HepG2 (cell line): Measurements from ENCODE around the gene RSKR. TPM values are rescaled to one million over a fixed set of nuclear protein-coding genes. Genes with fewer than 3 reads are reported as not detected.

Source experiments
- ARHGAP35 ChIP-seq: sonication (generic); formaldehyde crosslinking; IDR thresholded peaks from 2 replicates; pipeline ENCODE4 v1.9.0; 2022; ENCODE audit warnings: mild to moderate bottlenecking, inconsistent platforms, moderate library complexity, missing genetic modification reagents, borderline replicate concordance
- ATAD3A ChIP-seq: sonication (generic); formaldehyde crosslinking; IDR thresholded peaks from 2 replicates; pipeline ENCODE4 v1.4.0; 2020; ENCODE audit warnings: missing genetic modification reagents
- CCAR2 ChIP-seq: fragments of 200-400 bp; formaldehyde crosslinking; optimal IDR thresholded peaks from 2 replicates; pipeline ENCODE3; 2018; ENCODE audit warnings: low read depth, mild to moderate bottlenecking, low read length, moderate library complexity
- CENPBD1 ChIP-seq: sonication (generic); formaldehyde crosslinking; IDR thresholded peaks from 2 replicates; pipeline ENCODE4 v1.8.0; 2022; ENCODE audit warnings: missing genetic modification reagents, low read depth, mild to moderate bottlenecking, borderline replicate concordance
- FOXO4 ChIP-seq: sonication (generic); formaldehyde crosslinking; conservative IDR thresholded peaks from 2 replicates; pipeline ENCODE4 v1.8.1; 2023; ENCODE audit warnings: missing genetic modification reagents
- GATA4 ChIP-seq: sonication (generic); IDR thresholded peaks from 2 replicates; pipeline ENCODE4 v1.6.1; 2016; ENCODE audit warnings: antibody characterized with exemption, low read depth, borderline replicate concordance
- HHEX ChIP-seq: IDR thresholded peaks from 2 replicates; pipeline ENCODE4 v1.6.1; 2016; ENCODE audit warnings: control low read depth
- JARID2 ChIP-seq: sonication (generic); formaldehyde crosslinking; IDR thresholded peaks from 2 replicates; pipeline ENCODE4 v1.8.1; 2023; ENCODE audit warnings: missing genetic modification reagents, inconsistent platforms; ENCODE audit not compliant: insufficient replicate concordance
- MED13 ChIP-seq: sonication (generic); formaldehyde crosslinking; IDR thresholded peaks from 2 replicates; pipeline ENCODE4 v1.5.0; 2020; ENCODE audit warnings: missing genetic modification reagents
- MEIS2 ChIP-seq: sonication (generic); formaldehyde crosslinking; IDR thresholded peaks from 2 replicates; pipeline ENCODE4 v1.9.0; 2021; ENCODE audit warnings: mild to moderate bottlenecking, missing genetic modification reagents
- MXD4 ChIP-seq: IDR thresholded peaks from 2 replicates; pipeline ENCODE4 v1.6.1; 2016; ENCODE audit warnings: mild to moderate bottlenecking, missing biosample characterization, missing genetic modification reagents
- PHF21A ChIP-seq: sonication (generic); formaldehyde crosslinking; IDR thresholded peaks from 2 replicates; pipeline ENCODE4 v1.5.0; 2020; ENCODE audit warnings: mild to moderate bottlenecking, missing genetic modification reagents
- POLR2A ChIP-seq, 2 experiments: IDR thresholded peaks; 2 replicates each; pipeline ENCODE4 v1.6.1; 2011; ENCODE audit warnings: low read depth in 2 of 2, low read length in 2 of 2, mild to moderate bottlenecking in 1 of 2, moderate library complexity in 1 of 2; ENCODE audit not compliant: insufficient read depth in 1 of 2
- RARA ChIP-seq: IDR thresholded peaks from 2 replicates; pipeline ENCODE4 v1.6.1; 2016; ENCODE audit warnings: missing genetic modification reagents, missing compliant biosample characterization
- SAP130 ChIP-seq: IDR thresholded peaks from 2 replicates; pipeline ENCODE4 v1.6.1; 2016; ENCODE audit warnings: low read depth
- SETDB1 ChIP-seq: sonication (generic); formaldehyde crosslinking; IDR thresholded peaks from 2 replicates; pipeline ENCODE4 v1.5.1; 2020; ENCODE audit warnings: missing genetic modification reagents, mild to moderate bottlenecking, borderline replicate concordance
- SRY ChIP-seq: sonication (generic); formaldehyde crosslinking; IDR thresholded peaks from 2 replicates; pipeline ENCODE4 v1.8.0; 2022; ENCODE audit warnings: mild to moderate bottlenecking, missing genetic modification reagents
- TAF1 ChIP-seq: sonication (generic); formaldehyde crosslinking; IDR thresholded peaks from 2 replicates; pipeline ENCODE4 v1.4.0; 2020; ENCODE audit warnings: missing genetic modification reagents
- ZBTB20 ChIP-seq: sonication (generic); formaldehyde crosslinking; IDR thresholded peaks from 2 replicates; pipeline ENCODE4 v1.8.1; 2023; ENCODE audit warnings: missing genetic modification reagents, low read depth, mild to moderate bottlenecking, borderline replicate concordance
- ZFX ChIP-seq: sonication (generic); formaldehyde crosslinking; IDR thresholded peaks from 2 replicates; pipeline ENCODE4 v1.4.0; 2020; ENCODE audit warnings: mild to moderate bottlenecking, low read depth, missing genetic modification reagents, moderate library complexity
- ZKSCAN8 ChIP-seq: IDR thresholded peaks from 2 replicates; pipeline ENCODE4 v1.6.1; 2016; ENCODE audit warnings: borderline replicate concordance, missing genetic modification reagents, missing compliant biosample characterization
- ZMYM4 ChIP-seq: sonication (generic); formaldehyde crosslinking; IDR thresholded peaks from 2 replicates; pipeline ENCODE4 v1.8.1; 2023; ENCODE audit warnings: mild to moderate bottlenecking, missing genetic modification reagents
- ZNF547 ChIP-seq: sonication (generic); formaldehyde crosslinking; IDR thresholded peaks from 2 replicates; pipeline ENCODE4 v1.5.1; 2020; ENCODE audit warnings: mild to moderate bottlenecking, missing genetic modification reagents
- ZNF629 ChIP-seq: sonication (generic); formaldehyde crosslinking; conservative IDR thresholded peaks from 2 replicates; pipeline ENCODE4 v1.5.0; 2020; ENCODE audit warnings: missing genetic modification reagents
- ZNF747 ChIP-seq: sonication (generic); formaldehyde crosslinking; IDR thresholded peaks from 2 replicates; pipeline ENCODE4 v1.8.1; 2023; ENCODE audit warnings: missing genetic modification reagents, mild to moderate bottlenecking, borderline replicate concordance
- ZNF816 ChIP-seq: sonication (generic); formaldehyde crosslinking; IDR thresholded peaks from 2 replicates; pipeline ENCODE4 v1.8.0; 2022; ENCODE audit warnings: missing genetic modification reagents, mild to moderate bottlenecking, borderline replicate concordance
- ZNF83 ChIP-seq: sonication (generic); formaldehyde crosslinking; IDR thresholded peaks from 2 replicates; pipeline ENCODE4 v1.4.0; 2020; ENCODE audit warnings: missing genetic modification reagents, mild to moderate bottlenecking, borderline replicate concordance
- polyA plus RNA-seq, 8 experiments: library from polyadenylated mRNA; depleted of rRNA in 3 of 8; stranded (reverse) in 7 of 8; unstranded in 1 of 8; fragments of >200 nt; fragmentation: Illumina TruSeq in 4 of 8; extraction: Trizol in 4 of 8; gene quantifications; 2 replicates each; pipeline versions ENCODE4 v1.2.1 to v1.2.3, GENCODE V29; 2011 to 2016; ENCODE audit warnings: low read depth in 4 of 8, missing spikeins in 1 of 8, mixed read lengths in 1 of 8; ENCODE audit not compliant: insufficient read depth in 1 of 8
- total RNA-seq, 5 experiments: library from RNA; depleted of rRNA; stranded (reverse); fragments of >200 nt; fragmentation: Illumina TruSeq; extraction: Trizol; gene quantifications; 2 replicates each; pipeline ENCODE4 v1.2.3, GENCODE V29; 2016; ENCODE audit warnings: low read depth in 1 of 5

Gene RSKR
- total and polyA plus RNA-seq, 2 of the 13 experiments (the other 11 are each of a cell fraction or from before 2014, with no cell fraction given): 5.0 to 10.4 TPM

- no peak for TF ChIP-seq ATAD3A (CRISPR knock-in tag)
- peak; percentile 78 for TF ChIP-seq ZFX (CRISPR knock-in tag)
- TF ChIP-seq POLR2A (IDR thresholded peaks at IDR 0.05; ENCODE audit: insufficient read depth in 1 of 2, low read depth in 2 of 2, low read length in 2 of 2): peak; percentile 55 to 80; a peak in 3 of 4 replicates
- TF ChIP-seq JARID2 (CRISPR knock-in tag): no peak
- TF ChIP-seq SAP130: peak; percentile 81
- no peak for TF ChIP-seq ARHGAP35 (CRISPR knock-in tag)
- peak; percentile 26; the same call in 1 of the 2 replicates for TF ChIP-seq ZNF747 (CRISPR knock-in tag)
- TF ChIP-seq ZNF83 (CRISPR knock-in tag): no peak
- TF ChIP-seq ZMYM4 (CRISPR knock-in tag): peak; percentile 24; the same call in 1 of the 2 replicates
- 0 out of 2 replicates have a peak, but pooled peaks have one; percentile 8 for TF ChIP-seq ZNF547
- TF ChIP-seq RARA (CRISPR knock-in tag): no peak
- no peak; the same call in 1 of the 2 replicates for TF ChIP-seq MED13
- no peak for TF ChIP-seq MXD4 (CRISPR knock-in tag)
- TF ChIP-seq ZNF629: no peak
- TF ChIP-seq SRY (CRISPR knock-in tag): no peak
- TF ChIP-seq GATA4: no peak
- no peak for TF ChIP-seq ZNF816 (CRISPR knock-in tag)
- no peak for TF ChIP-seq SETDB1 (CRISPR knock-in tag)
- no peak for TF ChIP-seq ZKSCAN8 (CRISPR knock-in tag)
- peak; percentile 62; the same call in 1 of the 2 replicates for TF ChIP-seq PHF21A (CRISPR knock-in tag)
- TF ChIP-seq FOXO4 (CRISPR knock-in tag): 0 out of 2 replicates have a peak, but pooled peaks have one; percentile 92
- TF ChIP-seq MEIS2 (CRISPR knock-in tag): no peak
- peak; percentile 80; the same call in 1 of the 2 replicates for TF ChIP-seq TAF1 (CRISPR knock-in tag)
- TF ChIP-seq CENPBD1: no peak
- no peak for TF ChIP-seq ZBTB20
- no peak for TF ChIP-seq CCAR2
- no peak for TF ChIP-seq HHEX (CRISPR knock-in tag)
Measured at GRCh38 chr17:28571361-28572122, 42.4 kb downstream of the RSKR start, which contains the start of gene PIGS (continued).
